OCI-LY3 (cell line): ENCODE data around the gene CCDC152.
"Not testable (repeated sequence)": the region's sequence is repeated elsewhere in the genome, so short reads cannot be mapped to it uniquely, and the experiment has no call there.

Experiments used
- H2AFZ ChIP-seq: fragments of 200-600, 300-600 bp; shearing (Covaris generic); 2 replicates; pipeline ENCODE4 v1.6.0; 2014; ENCODE audit warnings: antibody characterized with exemption, low read depth, low read length
- H3K27ac ChIP-seq: fragments of 200-600, 300-600 bp; sonication (generic); 2 replicates; pipeline ENCODE4 v1.5.1; 2014; ENCODE audit warnings: mild to moderate bottlenecking, low read length, moderate library complexity, mixed read lengths
- H3K27me3 ChIP-seq: fragments of 200-600, 300-600 bp; sonication (generic); 2 replicates; pipeline ENCODE4 v1.6.1; 2014; ENCODE audit warnings: low read depth, low read length, mixed read lengths
- H3K36me3 ChIP-seq: fragments of 200-600, 300-600 bp; sonication (generic); replicated peaks from 2 replicates; pipeline ENCODE3; 2014; ENCODE audit warnings: low read depth, low read length, mixed read lengths
- H3K4me1 ChIP-seq: fragments of 300-600, 200-600 bp; sonication (generic); 2 replicates; pipeline ENCODE4 v1.6.1; 2014; ENCODE audit warnings: low read length, mixed read lengths
- H3K4me2 ChIP-seq: fragments of 200-600, 300-600 bp; sonication (generic); 2 replicates; pipeline ENCODE4 v1.6.1; 2014; ENCODE audit warnings: low read length, mixed read lengths
- H3K4me3 ChIP-seq: fragments of 300-600, 200-600 bp; sonication (generic); 2 replicates; pipeline ENCODE4 v1.5.1; 2014; ENCODE audit warnings: antibody characterized with exemption, mild to moderate bottlenecking, low read length, moderate library complexity
- H3K79me2 ChIP-seq: fragments of 300-600, 200-600 bp; shearing (Covaris generic); 2 replicates; pipeline ENCODE4 v1.6.1; 2014; ENCODE audit warnings: mild to moderate bottlenecking, low read length, mixed read lengths
- H3K9ac ChIP-seq: fragments of 300-600, 200-600 bp; shearing (Covaris generic); 2 replicates; pipeline ENCODE4 v1.6.0; 2014; ENCODE audit warnings: mild to moderate bottlenecking, low read length, moderate library complexity
- H3K9me3 ChIP-seq: fragments of 200-600, 300-600 bp; shearing (Covaris generic); 2 replicates; pipeline ENCODE4 v1.6.1; 2014; ENCODE audit warnings: low read length, mixed read lengths; ENCODE audit not compliant: insufficient read depth
- H4K20me1 ChIP-seq: fragments of 200-600, 300-600 bp; sonication (generic); 2 replicates; pipeline ENCODE4 v1.6.1; 2016; ENCODE audit warnings: low read length, mixed read lengths; ENCODE audit not compliant: insufficient read depth
- CTCF ChIP-seq: fragments of 200-600, 300-600 bp; sonication (generic); IDR thresholded peaks from 2 replicates; pipeline ENCODE4 v1.5.1; 2014; ENCODE audit warnings: antibody characterized with exemption, low read length, low read depth
- EZH2phosphoT487 ChIP-seq: fragments of 200-600 bp; shearing (Covaris generic); IDR thresholded peaks from 2 replicates; pipeline ENCODE4 v1.6.1; 2018; ENCODE audit warnings: antibody characterized with exemption, mixed run types, low read depth

The CCDC152 gene

GRCh38 chr5:42840842-42841567 is 84.4 kb downstream of the CCDC152 start:
- no peak overlapping the region for H2AFZ ChIP-seq
- no peaks in the 10 kb centered on the region for H3K4me1 ChIP-seq
- H3K9me3 ChIP-seq = no peaks in the 10 kb centered on the region
- H3K79me2 ChIP-seq = no peaks in the 10 kb centered on the region
- no peaks in the 10 kb centered on the region for H4K20me1 ChIP-seq
- no peaks in the 10 kb centered on the region for H3K27me3 ChIP-seq
- TF ChIP-seq CTCF (no peak), EZH2phosphoT487 (no peak)
- no peaks in the 10 kb centered on the region for H3K36me3 ChIP-seq
- no peak overlapping the region for H3K9ac ChIP-seq
- H3K27ac ChIP-seq = no peak overlapping the region
- no peak overlapping the region for H3K4me2 ChIP-seq
- no peak overlapping the region for H3K4me3 ChIP-seq

GRCh38 chr5:42842921-42843641 is 86.5 kb downstream of the CCDC152 start:
- Histone ChIP-seq H3K4me3 (no peak overlapping the region), H3K36me3 (no peaks in the 10 kb centered on the region), H3K4me1 (no peaks in the 10 kb centered on the region), H3K79me2 (no peaks in the 10 kb centered on the region), H2AFZ (no peak overlapping the region), H3K27ac (no peak overlapping the region), H4K20me1 (no peaks in the 10 kb centered on the region), H3K9ac (no peak overlapping the region), H3K9me3 (no peaks in the 10 kb centered on the region), H3K4me2 (no peak overlapping the region), H3K27me3 (no peaks in the 10 kb centered on the region)
- TF ChIP-seq CTCF (no peak), EZH2phosphoT487 (no peak)

GRCh38 chr5:42843675-42844292 is 87.2 kb downstream of the CCDC152 start:
- Histone ChIP-seq H4K20me1 (no peaks in the 10 kb centered on the region), H3K4me2 (no peak overlapping the region), H3K9ac (no peak overlapping the region), H3K36me3 (no peaks in the 10 kb centered on the region), H3K79me2 (no peaks in the 10 kb centered on the region), H3K27me3 (no peaks in the 10 kb centered on the region), H3K4me1 (no peaks in the 10 kb centered on the region), H3K4me3 (no peak overlapping the region), H3K9me3 (no peaks in the 10 kb centered on the region), H3K27ac (no peak overlapping the region), H2AFZ (no peak overlapping the region)
- no peak for TF ChIP-seq EZH2phosphoT487

- H3K9me3 ChIP-seq, H3K27ac ChIP-seq, H3K9ac ChIP-seq, H3K4me3 ChIP-seq, H4K20me1 ChIP-seq, H3K36me3 ChIP-seq, H3K4me2 ChIP-seq, H2AFZ ChIP-seq, H3K4me1 ChIP-seq, H3K27me3 ChIP-seq, H3K79me2 ChIP-seq: not testable (repeated sequence)
Measured at GRCh38 chr5:42844408-42844807, 87.8 kb downstream of the CCDC152 start.

- Histone ChIP-seq H3K9ac (no peak overlapping the region), H3K27me3 (no peaks in the 10 kb centered on the region), H3K9me3 (no peaks in the 10 kb centered on the region), H3K27ac (no peak overlapping the region), H3K4me3 (no peak overlapping the region), H3K79me2 (no peaks in the 10 kb centered on the region), H3K4me1 (no peaks in the 10 kb centered on the region), H3K4me2 (no peak overlapping the region), H4K20me1 (no peaks in the 10 kb centered on the region), H2AFZ (no peak overlapping the region), H3K36me3 (no peaks in the 10 kb centered on the region)
- no peak for TF ChIP-seq CTCF
- TF ChIP-seq EZH2phosphoT487 = no peak
Measured at GRCh38 chr5:42848545-42848944, 91.9 kb downstream of the CCDC152 start.
